Neural cell (in vitro differentiated cells): ENCODE measurements around the gene RNF133. TPM values are rescaled to one million over a fixed set of nuclear protein-coding genes. Genes with fewer than 3 reads are reported as not detected.

Source experiments
- H2AFZ ChIP-seq: fragments of 200-600, 300-800 bp; sonication (generic), shearing (Covaris generic); 2 replicates; pipeline ENCODE4 v1.6.0; 2014; ENCODE audit warnings: low read depth, mild to moderate bottlenecking, antibody characterized with exemption, low read length, moderate library complexity
- H3F3A ChIP-seq: fragments of 200-600 bp; shearing (Covaris generic); 2 replicates; pipeline ENCODE4 v1.6.1; 2016; ENCODE audit warnings: mild to moderate bottlenecking, moderate library complexity, mixed read lengths, antibody characterized with exemption, low read length; ENCODE audit not compliant: insufficient read depth, poor library complexity, severe bottlenecking
- H3K27ac ChIP-seq: fragments of 200-600, 300-800 bp; sonication (generic), shearing (Covaris generic); 2 replicates; pipeline ENCODE4 v1.5.1; 2014; ENCODE audit warnings: mild to moderate bottlenecking, low read length, moderate library complexity
- H3K27me3 ChIP-seq: fragments of 300-800, 200-600 bp; sonication (generic), shearing (Covaris generic); 2 replicates; pipeline ENCODE4 v1.6.0; 2014; ENCODE audit warnings: mild to moderate bottlenecking, low read depth, low read length, moderate library complexity; ENCODE audit not compliant: insufficient read depth
- H3K36me3 ChIP-seq: fragments of 300-800, 200-600 bp; sonication (generic), shearing (Covaris generic); 2 replicates; pipeline ENCODE4 v1.5.1; 2014; ENCODE audit warnings: mild to moderate bottlenecking, antibody characterized with exemption, low read length, moderate library complexity; ENCODE audit not compliant: insufficient read depth
- H3K4me2 ChIP-seq: fragments of 300-800, 200-600 bp; sonication (generic), shearing (Covaris generic); 2 replicates; pipeline ENCODE4 v1.6.0; 2014; ENCODE audit warnings: mild to moderate bottlenecking, low read length
- H3K4me3 ChIP-seq: fragments of 300-800, 200-600 bp; sonication (generic), shearing (Covaris generic); 2 replicates; pipeline ENCODE4 v1.5.1; 2014; ENCODE audit warnings: mild to moderate bottlenecking, low read length, moderate library complexity
- H3K79me2 ChIP-seq: fragments of 200-600 bp; shearing (Covaris generic); replicated peaks from 2 replicates; pipeline ENCODE4 v1.6.0; 2014; ENCODE audit warnings: mild to moderate bottlenecking, low read length, moderate library complexity; ENCODE audit not compliant: insufficient read depth
- H3K9ac ChIP-seq: fragments of 300-800, 200-600 bp; sonication (generic), shearing (Covaris generic); 2 replicates; pipeline ENCODE4 v1.6.1; 2016; ENCODE audit warnings: mild to moderate bottlenecking, low read length, mixed read lengths
- H3K9me2 ChIP-seq: fragments of 200-600 bp; shearing (Covaris generic); 2 replicates; pipeline ENCODE4 v1.6.1; 2016; ENCODE audit warnings: mild to moderate bottlenecking, low read length, mixed read lengths; ENCODE audit not compliant: insufficient read depth
- H3K9me3 ChIP-seq: fragments of 200-600, 300-800 bp; sonication (generic), shearing (Covaris generic); 2 replicates; pipeline ENCODE4 v1.6.1; 2016; ENCODE audit warnings: mild to moderate bottlenecking, mixed run types, low read length, moderate library complexity, mixed read lengths
- H4K20me1 ChIP-seq: fragments of 200-600 bp; shearing (Covaris generic); 2 replicates; pipeline ENCODE4 v1.6.1; 2016; ENCODE audit warnings: mild to moderate bottlenecking, mixed run types; ENCODE audit not compliant: insufficient read depth
- CTCF ChIP-seq: fragments of 450-650 bp; IDR thresholded peaks from 2 replicates; pipeline ENCODE4 v1.5.1; 2014; ENCODE audit warnings: antibody characterized with exemption, mild to moderate bottlenecking, moderate library complexity; ENCODE audit not compliant: poor library complexity, severe bottlenecking
- EP300 ChIP-seq: fragments of 450-650 bp; conservative IDR thresholded peaks from 2 replicates; pipeline ENCODE4 v1.6.1; 2014; ENCODE audit warnings: antibody characterized with exemption, mild to moderate bottlenecking, moderate library complexity; ENCODE audit not compliant: poor library complexity, severe bottlenecking
- EZH2 ChIP-seq: fragments of 200-600, 300-800 bp; shearing (Covaris generic), sonication (generic); IDR thresholded peaks from 2 replicates; pipeline ENCODE4 v1.6.1; 2014; ENCODE audit warnings: antibody characterized with exemption, low read length, borderline replicate concordance, mild to moderate bottlenecking; ENCODE audit not compliant: insufficient read depth, poor library complexity, severe bottlenecking
- MXI1 ChIP-seq: fragments of 450-650 bp; conservative IDR thresholded peaks from 2 replicates; pipeline ENCODE4 v1.6.1; 2014; ENCODE audit warnings: antibody characterized with exemption, mild to moderate bottlenecking; ENCODE audit not compliant: poor library complexity, severe bottlenecking
- POLR2AphosphoS5 ChIP-seq: IDR thresholded peaks from 2 replicates; pipeline ENCODE4 v1.6.1; 2012
- RAD21 ChIP-seq: fragments of 450-650 bp; conservative IDR thresholded peaks from 2 replicates; pipeline ENCODE4 v1.6.1; 2014; ENCODE audit warnings: antibody characterized with exemption, mild to moderate bottlenecking, moderate library complexity
- SMC3 ChIP-seq: fragments of 450-650 bp; conservative IDR thresholded peaks from 2 replicates; pipeline ENCODE4 v1.6.1; 2014; ENCODE audit warnings: antibody characterized with exemption, mild to moderate bottlenecking, moderate library complexity; ENCODE audit not compliant: poor library complexity
- TAF1 ChIP-seq: IDR thresholded peaks from 2 replicates; pipeline ENCODE4 v1.6.1; 2012; ENCODE audit warnings: low read depth
- polyA plus RNA-seq: library from polyadenylated mRNA; depleted of rRNA; stranded (reverse); fragments of >200 nt; gene quantifications from 2 replicates; pipeline ENCODE4 v1.2.3, GENCODE V29; 2014
- TF ChIP-seq, protein P1 (sequence below): IDR thresholded peaks from 2 replicates; pipeline ENCODE4 v1.6.1; 2012; ENCODE audit warnings: borderline replicate concordance

The RNF133 gene
- polyA plus RNA-seq, 1 donor from 2014 or later, result not detected

GRCh38 chr7:122715183-122715582 lies 16.3 kb upstream of the RNF133 start:
- Histone ChIP-seq H3K36me3 (no peaks in the 10 kb centered on the region), H3K9me2 (no peaks in the 10 kb centered on the region), H3F3A (no peaks in the 10 kb centered on the region), H3K4me3 (no peak overlapping the region), H3K79me2 (no peaks in the 10 kb centered on the region), H3K27me3 (no peaks in the 10 kb centered on the region), H3K9ac (no peak overlapping the region), H2AFZ (no peak overlapping the region), H3K9me3 (no peaks in the 10 kb centered on the region), H3K27ac (no peak overlapping the region), H3K4me2 (no peak overlapping the region), H4K20me1 (no peaks in the 10 kb centered on the region)
- no peak for TF ChIP-seq TAF1
- no peak for TF ChIP-seq RAD21
- no peak for TF ChIP-seq EZH2
- no peak for TF ChIP-seq POLR2AphosphoS5
- TF ChIP-seq SMC3, result no peak
- TF ChIP-seq EP300, result no peak
- TF ChIP-seq, protein P1, sequence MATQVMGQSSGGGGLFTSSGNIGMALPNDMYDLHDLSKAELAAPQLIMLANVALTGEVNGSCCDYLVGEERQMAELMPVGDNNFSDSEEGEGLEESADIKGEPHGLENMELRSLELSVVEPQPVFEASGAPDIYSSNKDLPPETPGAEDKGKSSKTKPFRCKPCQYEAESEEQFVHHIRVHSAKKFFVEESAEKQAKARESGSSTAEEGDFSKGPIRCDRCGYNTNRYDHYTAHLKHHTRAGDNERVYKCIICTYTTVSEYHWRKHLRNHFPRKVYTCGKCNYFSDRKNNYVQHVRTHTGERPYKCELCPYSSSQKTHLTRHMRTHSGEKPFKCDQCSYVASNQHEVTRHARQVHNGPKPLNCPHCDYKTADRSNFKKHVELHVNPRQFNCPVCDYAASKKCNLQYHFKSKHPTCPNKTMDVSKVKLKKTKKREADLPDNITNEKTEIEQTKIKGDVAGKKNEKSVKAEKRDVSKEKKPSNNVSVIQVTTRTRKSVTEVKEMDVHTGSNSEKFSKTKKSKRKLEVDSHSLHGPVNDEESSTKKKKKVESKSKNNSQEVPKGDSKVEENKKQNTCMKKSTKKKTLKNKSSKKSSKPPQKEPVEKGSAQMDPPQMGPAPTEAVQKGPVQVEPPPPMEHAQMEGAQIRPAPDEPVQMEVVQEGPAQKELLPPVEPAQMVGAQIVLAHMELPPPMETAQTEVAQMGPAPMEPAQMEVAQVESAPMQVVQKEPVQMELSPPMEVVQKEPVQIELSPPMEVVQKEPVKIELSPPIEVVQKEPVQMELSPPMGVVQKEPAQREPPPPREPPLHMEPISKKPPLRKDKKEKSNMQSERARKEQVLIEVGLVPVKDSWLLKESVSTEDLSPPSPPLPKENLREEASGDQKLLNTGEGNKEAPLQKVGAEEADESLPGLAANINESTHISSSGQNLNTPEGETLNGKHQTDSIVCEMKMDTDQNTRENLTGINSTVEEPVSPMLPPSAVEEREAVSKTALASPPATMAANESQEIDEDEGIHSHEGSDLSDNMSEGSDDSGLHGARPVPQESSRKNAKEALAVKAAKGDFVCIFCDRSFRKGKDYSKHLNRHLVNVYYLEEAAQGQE, result no peak
- no peak for TF ChIP-seq MXI1
- TF ChIP-seq CTCF, result no peak

DNA sequence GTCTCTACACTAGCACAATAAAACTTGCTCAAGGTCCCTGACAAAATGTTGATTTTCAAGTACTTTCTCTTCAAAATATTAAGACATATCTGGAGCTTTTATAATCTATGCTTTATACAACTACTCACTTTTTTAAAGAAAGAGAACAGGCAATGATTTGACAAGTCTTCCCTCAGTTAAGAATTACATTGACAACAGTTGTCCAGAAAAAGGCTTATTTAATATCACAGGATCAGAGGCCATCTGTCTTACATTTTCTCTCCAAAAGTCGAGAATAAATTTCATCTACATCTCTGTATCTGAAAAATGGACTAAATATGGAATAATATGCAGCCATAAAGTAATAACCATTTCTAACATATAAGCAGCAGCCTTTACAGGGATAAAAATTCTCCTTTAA lies 12.0 kb upstream of the RNF133 start:
- no peak overlapping the region for H3K4me2 ChIP-seq
- no peaks in the 10 kb centered on the region for H4K20me1 ChIP-seq
- H3F3A ChIP-seq, result no peaks in the 10 kb centered on the region
- TF ChIP-seq SMC3 (no peak), EZH2 (no peak)
- H3K9me2 ChIP-seq, result no peaks in the 10 kb centered on the region
- no peak overlapping the region for H3K4me3 ChIP-seq
- H3K79me2 ChIP-seq, result no peaks in the 10 kb centered on the region
- no peak overlapping the region for H2AFZ ChIP-seq
- H3K9me3 ChIP-seq, result no peaks in the 10 kb centered on the region
- no peak overlapping the region for H3K9ac ChIP-seq
- no peaks in the 10 kb centered on the region for H3K27me3 ChIP-seq
- H3K36me3 ChIP-seq, result no peaks in the 10 kb centered on the region
- H3K27ac ChIP-seq, result no peak overlapping the region
